CD4-positive, alpha-beta T cell (primary cell): ENCODE data around the gene GATD1. TPM values are rescaled to one million over a fixed set of nuclear protein-coding genes. Genes with fewer than 3 reads are reported as not detected.
A peak's percentile ranks its signal among the peaks of the same experiment; 100 is the strongest.
"Not testable (repeated sequence)": the region's sequence is repeated elsewhere in the genome, so short reads cannot be mapped to it uniquely, and the experiment has no call there.

Experiments used
- ATAC-seq: fragments of 200-7000 bp; cut with Tn5 transposase; one replicate; pipeline ENCODE4 v1.10.0; 2022; ENCODE audit warnings: mild to moderate bottlenecking; ENCODE audit not compliant: poor library complexity
- CTCF ChIA-PET: fragments of 350-600 bp; sonication (Branson Sonifier 250); formaldehyde crosslinking; loops from one replicate; lab custom pipeline; 2021; ENCODE audit warnings: antibody characterized with exemption, inconsistent platforms; lab: Charles Lee
- POLR2A ChIA-PET: fragments of 350-600 bp; sonication (Branson Sonifier 250); formaldehyde crosslinking; loops from one replicate; lab custom pipeline; 2021; ENCODE audit warnings: antibody characterized with exemption, inconsistent platforms; lab: Charles Lee
- DNase-seq, 14 experiments: peaks; one replicate each; pipeline ENCODE4 v3.0.0-alpha.2; 2013 to 2020; ENCODE audit warnings: mixed read lengths in 2 of 14
- H3K27ac ChIP-seq, 2 donors: one replicate each; pipeline versions ENCODE4 v1.5.1 to v1.7.0; 2013; ENCODE audit warnings: low read length in 2 of 2, low read depth in 1 of 2, mild to moderate bottlenecking in 1 of 2
- H3K27me3 ChIP-seq, 2 experiments: 1 replicate in 1 of 2; 2 replicates in 1 of 2; pipeline versions ENCODE4 v1.6.1 to v1.7.0; 2013; ENCODE audit warnings: low read length in 2 of 2, control low read depth in 1 of 2, mild to moderate bottlenecking in 1 of 2, moderate library complexity in 1 of 2; ENCODE audit not compliant: insufficient read depth in 2 of 2, control insufficient read depth in 1 of 2
- H3K36me3 ChIP-seq: one replicate; pipeline ENCODE4 v1.6.1; 2013; ENCODE audit warnings: low read length, control low read depth; ENCODE audit not compliant: insufficient read depth
- H3K4me1 ChIP-seq: one replicate; pipeline ENCODE4 v1.6.1; 2013; ENCODE audit warnings: low read length, control low read depth; ENCODE audit not compliant: insufficient read depth
- H3K4me3 ChIP-seq: one replicate; pipeline ENCODE4 v1.5.1; 2013; ENCODE audit warnings: mild to moderate bottlenecking, low read length, moderate library complexity
- H3K9me3 ChIP-seq, 2 experiments: 1 replicate in 1 of 2; 2 replicates in 1 of 2; pipeline versions ENCODE4 v1.6.1 to v1.7.0; 2013; ENCODE audit warnings: low read length in 2 of 2, mild to moderate bottlenecking in 2 of 2, control low read depth in 1 of 2, moderate library complexity in 1 of 2; ENCODE audit not compliant: control insufficient read depth in 1 of 2, insufficient read depth in 1 of 2
- H3K27ac Mint-ChIP-seq: one replicate; pipeline ENCODE4 v1.8.0; 2020; ENCODE audit warnings: mixed read lengths
- H3K27me3 Mint-ChIP-seq: one replicate; pipeline ENCODE4 v1.8.0; 2021; ENCODE audit warnings: mixed read lengths
- H3K36me3 Mint-ChIP-seq: one replicate; pipeline ENCODE4 v1.8.0; 2021; ENCODE audit warnings: low read depth, mixed read lengths
- H3K4me1 Mint-ChIP-seq: one replicate; pipeline ENCODE4 v1.8.0; 2021; ENCODE audit warnings: low read depth, mixed read lengths
- H3K4me3 Mint-ChIP-seq: one replicate; pipeline ENCODE4 v1.8.0; 2020; ENCODE audit warnings: mild to moderate bottlenecking, mixed read lengths
- H3K9me3 Mint-ChIP-seq: one replicate; pipeline ENCODE4 v1.8.0; 2020; ENCODE audit warnings: mixed read lengths
- CTCF ChIP-seq: fragments of 200-600 bp; IDR thresholded peaks from one replicate; pipeline ENCODE4 v1.8.0; 2022; ENCODE audit warnings: antibody characterized with exemption, mild to moderate bottlenecking
- intact Hi-C, 2 experiments: fragments of 100-400 bp; cut with DNase I in 1 of 2; cut with micrococcal nuclease in 1 of 2; formaldehyde crosslinking; loops; one replicate each; pipeline versions ENCODE4 v1.15.1 to v1.9.0; 2023 to 2025; cut with DNase I, micrococcal nuclease
- total RNA-seq, 174 experiments: library from RNA in 2 of 174; stranded (reverse) in 2 of 174; gene quantifications; one replicate each; pipeline ENCODE4 v1.2.3 and lab custom pipeline; 2021 to 2026

GATD1 gene
- total RNA-seq, 2 experiments from 2014 or later, result 14.7 to 16.1 TPM

- Mint-ChIP-seq H3K9me3 (no peaks in the 10 kb centered on the region), H3K36me3 (no peaks in the 10 kb centered on the region), H3K27me3 (no peaks in the 10 kb centered on the region), H3K4me1 (peaks cover 15% of the 10 kb centered on the region), H3K27ac (no peak overlapping the region), H3K4me3 (no peak overlapping the region)
- ChIA-PET POLR2A (interaction anchor here (2.4 kb wide), 1 partner anchor 17 kb away, joined by 8 read pairs; no protein-coding TSS in a partner anchor), CTCF (no interaction called here)
- no peak for ATAC-seq
- intact Hi-C loops, result no loop called here
- peaks cover 19% of the 10 kb centered on the region for H3K4me1 ChIP-seq
- H3K27ac ChIP-seq, result no peak overlapping the region
- no peak for DNase-seq
- H3K9me3 ChIP-seq, result no peaks in the 10 kb centered on the region
- no peaks in the 10 kb centered on the region for H3K27me3 ChIP-seq
- H3K4me3 ChIP-seq, result no peak overlapping the region
- no peak for TF ChIP-seq CTCF
- H3K36me3 ChIP-seq, result no peaks in the 10 kb centered on the region
These were observed 34.6 kb downstream of the GATD1 start for GRCh38 chr11:742571-743201.

- Mint-ChIP-seq H3K4me1 (peaks cover 20% of the 10 kb centered on the region), H3K4me3 (no peak overlapping the region), H3K27ac (no peak overlapping the region), H3K36me3 (no peaks in the 10 kb centered on the region), H3K9me3 (no peaks in the 10 kb centered on the region), H3K27me3 (no peaks in the 10 kb centered on the region)
- ChIA-PET CTCF (no interaction called here), POLR2A (no interaction called here)
- Histone ChIP-seq H3K4me1 (peaks cover 25% of the 10 kb centered on the region), H3K9me3 (no peaks in the 10 kb centered on the region), H3K4me3 (no peak overlapping the region), H3K27me3 (no peaks in the 10 kb centered on the region), H3K27ac (no peak overlapping the region), H3K36me3 (no peaks in the 10 kb centered on the region)
- TF ChIP-seq CTCF, result no peak
- ATAC-seq (no peak), DNase-seq (no peak)
- intact Hi-C loops, result no loop called here
These were observed 35.1 kb downstream of the GATD1 start for GRCh38 chr11:742156-742546.

GRCh38 chr11:737899-738298, 39.4 kb downstream of the GATD1 start:
- peak; percentile 72 for ATAC-seq
- H3K27me3 Mint-ChIP-seq, CTCF ChIA-PET, H3K36me3 ChIP-seq, H3K27me3 ChIP-seq, intact Hi-C loops, H3K27ac ChIP-seq, H3K9me3 ChIP-seq, H3K9me3 Mint-ChIP-seq, H3K36me3 Mint-ChIP-seq: not testable (repeated sequence)
- peak overlapping the region; percentile 47 for H3K27ac Mint-ChIP-seq
- Histone ChIP-seq H3K4me1 (peaks cover 18% of the 10 kb centered on the region), H3K4me3 (peak overlapping the region; percentile 33)
- H3K4me1 Mint-ChIP-seq, result peaks cover 16% of the 10 kb centered on the region
- peak overlapping the region; percentile 44 for H3K4me3 Mint-ChIP-seq
- DNase-seq, result peak in 4 of 14 experiments; percentile 28 to 51 (median 36)
- POLR2A ChIA-PET, result interaction anchor here (0.9 to 2.4 kb wide), 3 partner anchors 9 to 43 kb away, joined by 3 to 8 read pairs (median 4); partner anchors contain the start of genes DEAF1, TALDO1 and TMEM80
